Activated T-cell treated with anti-CD3 and anti-CD28 coated beads for 24 hours (primary cell): ENCODE results near the gene MYMX.
A peak's percentile ranks its signal among the peaks of the same experiment; 100 is the strongest.
"Not testable (repeated sequence)": the region's sequence is repeated elsewhere in the genome, so short reads cannot be mapped to it uniquely, and the experiment has no call there.

Experiments used
- DNase-seq: peaks from one replicate; pipeline ENCODE4 v3.0.0-alpha.2; 2020; ENCODE audit warnings: low read depth

The MYMX gene

DNA sequence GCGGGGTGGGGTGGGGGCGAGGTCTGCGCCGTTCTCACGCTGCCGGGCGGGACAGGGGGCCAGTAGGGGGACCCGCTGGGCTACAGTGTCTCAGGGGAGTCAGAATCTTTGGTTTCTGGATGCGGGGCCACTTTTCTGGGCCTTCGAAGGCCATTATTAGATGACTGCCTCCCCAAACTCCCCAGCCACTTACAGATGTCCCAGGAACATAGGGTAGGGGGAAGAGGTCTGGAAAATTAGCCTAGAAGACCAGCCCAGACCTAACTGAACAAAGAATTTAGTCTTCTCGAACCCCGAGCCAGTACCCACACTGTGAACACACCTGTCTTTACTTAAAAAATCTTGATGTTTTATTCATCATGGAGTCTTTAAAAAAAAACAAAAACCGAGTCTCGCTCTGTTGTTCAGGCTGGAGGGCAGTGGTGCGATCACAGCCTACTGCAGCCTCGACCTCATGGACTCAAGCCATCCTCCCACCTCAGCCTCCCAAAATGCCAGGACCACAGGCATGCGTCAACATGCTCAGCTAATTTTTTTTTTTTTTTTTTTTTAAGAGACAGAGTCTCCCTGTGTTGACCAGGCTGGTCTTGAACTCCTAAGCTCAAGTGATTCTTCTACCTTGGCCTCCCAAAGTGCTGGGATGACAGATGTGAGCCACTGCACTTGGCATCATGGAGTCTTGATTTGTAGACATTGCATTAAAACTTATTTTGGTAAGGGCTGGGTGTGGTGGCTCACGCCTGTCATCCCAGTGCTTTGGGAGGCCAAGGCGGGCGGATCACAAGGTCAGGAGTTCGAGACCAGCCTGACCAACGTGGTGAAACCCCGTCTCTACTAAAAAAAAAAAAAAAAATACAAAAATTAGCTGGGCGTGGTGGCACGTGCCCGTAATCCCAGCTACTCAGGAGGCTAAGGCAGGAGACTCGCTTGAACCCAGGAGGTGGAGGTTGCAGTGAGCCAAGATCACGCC, 3.4 kb downstream of the MYMX start:
- DNase-seq, result no peak

DNA sequence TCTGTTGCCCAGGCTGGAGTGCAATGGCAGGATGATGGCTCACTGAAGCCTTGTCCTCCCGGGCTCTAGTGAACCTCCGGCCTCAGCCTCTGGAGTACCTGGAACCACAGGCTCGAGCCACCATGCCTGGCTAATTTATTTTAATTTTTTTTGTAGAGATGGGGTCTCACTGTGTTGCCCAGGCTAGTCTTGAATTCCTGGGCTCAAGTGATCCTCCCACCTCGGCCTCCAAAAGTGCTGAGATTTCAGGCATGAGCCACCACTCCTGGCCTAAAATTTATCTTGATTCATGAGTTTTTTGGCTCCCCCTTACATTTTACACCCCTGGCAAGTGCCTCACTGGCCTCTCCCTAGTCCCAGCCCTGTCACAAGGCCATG, 4.2 kb downstream of the MYMX start:
- no peak for DNase-seq

DNA sequence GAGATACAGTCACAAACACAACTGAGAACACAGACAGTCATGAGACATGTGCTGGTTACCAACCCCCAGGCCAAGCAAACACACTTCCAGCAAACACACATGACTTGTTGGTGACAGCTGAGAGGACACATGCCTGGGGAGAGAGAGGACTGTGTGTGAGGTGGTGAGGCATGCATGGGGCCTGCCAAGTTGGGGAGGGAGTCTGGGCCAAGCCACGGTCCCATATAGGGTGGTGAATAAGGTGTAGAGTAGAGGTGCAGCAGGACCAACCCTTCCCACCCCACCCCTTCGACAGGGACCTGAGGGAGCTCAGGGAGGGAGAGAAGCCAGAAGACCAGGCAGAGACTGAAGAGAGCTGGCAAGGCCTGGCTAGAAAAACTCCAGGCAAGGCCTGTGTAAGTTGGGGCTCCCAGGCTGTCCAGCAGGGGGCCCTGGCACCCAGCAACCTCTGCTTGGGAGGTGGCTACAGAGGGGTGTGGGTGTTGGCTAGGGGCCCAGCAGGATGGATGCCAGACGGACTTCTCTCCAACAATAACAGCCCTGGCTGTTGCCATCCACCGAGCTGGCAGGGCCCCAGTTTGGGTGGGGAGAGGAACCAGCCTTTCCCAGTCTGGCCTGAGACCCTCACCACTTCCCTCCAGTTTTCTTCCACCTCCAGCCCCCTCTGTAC, 4.7 kb downstream of the MYMX start:
- peak; percentile 48 for DNase-seq

DNA sequence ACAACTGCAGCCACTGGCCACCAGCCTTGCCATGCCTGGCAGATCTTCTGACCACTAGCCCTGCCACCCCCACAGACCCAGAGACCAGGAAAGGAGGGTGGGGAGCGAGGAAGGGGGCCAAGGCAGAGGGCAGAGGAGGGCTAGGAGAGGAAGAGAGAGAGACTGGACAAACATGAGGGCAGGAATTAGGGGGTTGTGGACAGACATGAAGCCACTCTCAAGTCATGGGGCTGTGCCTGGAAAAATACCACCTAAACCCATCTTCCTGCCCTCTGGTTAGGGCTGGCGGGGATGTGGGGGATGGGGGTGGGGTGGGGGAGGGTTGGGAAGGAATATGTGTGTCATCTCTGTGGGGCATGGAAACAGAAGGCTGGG, 5.2 kb downstream of the MYMX start:
- no peak for DNase-seq

DNA sequence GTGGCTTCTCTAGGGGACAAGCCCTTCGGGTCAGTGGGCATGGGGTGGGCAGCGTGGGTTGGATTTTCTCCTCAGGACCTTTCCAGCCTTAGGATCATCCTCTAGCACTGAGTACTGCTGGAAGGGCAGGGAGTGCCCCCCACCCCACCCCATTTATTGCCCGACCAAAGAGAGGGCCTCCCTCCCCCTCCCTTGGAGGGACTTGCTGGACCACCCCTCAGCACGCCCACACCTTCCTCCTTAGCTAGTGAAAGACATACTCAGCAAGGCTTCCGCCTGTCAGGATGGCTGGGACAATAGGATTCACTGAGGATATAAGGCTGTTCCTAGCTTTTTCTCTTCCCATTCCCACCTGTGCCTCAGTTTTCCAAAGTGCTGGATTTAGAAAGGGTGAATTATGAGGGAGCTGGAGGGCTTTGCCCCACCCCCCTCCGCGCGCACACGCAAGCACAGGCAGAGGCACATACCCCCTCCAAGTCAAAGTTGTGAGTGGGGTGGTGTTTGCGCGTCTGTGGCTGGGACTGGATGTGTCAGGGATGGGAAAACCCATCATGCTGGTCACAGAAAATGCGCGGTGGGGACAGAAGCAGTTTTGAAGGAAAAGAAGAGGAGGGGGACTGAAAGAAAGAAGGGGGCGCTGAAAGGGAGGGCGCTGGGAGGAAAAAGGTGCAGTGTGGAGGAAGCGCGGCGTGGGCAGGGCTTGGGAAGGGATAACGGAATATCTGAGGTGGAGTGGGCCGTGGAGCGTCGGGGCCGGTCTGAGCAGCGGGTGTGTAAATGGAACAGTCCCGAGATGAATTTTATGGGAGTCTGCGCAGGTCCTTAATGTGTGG, 6.0 kb downstream of the MYMX start:
- no peak for DNase-seq

DNA sequence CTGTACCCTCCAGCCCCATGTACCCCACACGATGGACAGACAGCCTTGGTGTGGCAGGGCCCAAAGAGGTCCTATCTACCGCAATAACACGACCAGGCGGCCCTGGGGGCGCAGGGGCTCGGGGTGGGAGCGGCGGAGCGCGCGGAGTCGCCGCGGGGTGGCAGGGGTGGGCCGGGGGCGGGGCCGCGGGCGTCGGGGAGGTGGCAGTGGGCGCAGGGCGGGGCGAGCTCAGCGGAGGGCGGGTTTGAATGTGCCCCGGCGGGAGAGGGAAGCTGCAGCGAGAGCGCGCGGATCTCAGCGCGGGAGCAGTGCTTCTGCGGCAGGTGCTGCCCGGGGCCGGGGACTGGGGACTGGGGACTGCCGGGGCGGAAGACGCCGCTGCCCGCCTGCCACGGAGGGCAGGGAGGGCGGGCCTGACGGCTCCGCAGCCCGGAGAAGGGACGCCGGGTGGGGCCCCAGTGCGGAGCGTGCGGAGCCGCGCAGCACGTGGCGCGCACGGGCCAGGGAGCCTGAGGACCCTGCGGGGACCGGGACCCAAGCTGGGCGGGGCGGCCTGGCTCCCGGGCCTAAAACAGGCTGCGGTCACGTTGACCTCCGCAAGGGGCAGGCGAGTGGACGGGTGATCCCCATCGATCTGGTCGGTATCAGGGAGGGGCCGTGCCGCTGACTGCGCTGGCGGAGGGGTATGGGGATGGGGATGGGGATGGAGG, 6.7 kb downstream of the MYMX start, which contains the start of gene SLC29A1:
Gene SLC29A1 (plus strand): TSS at position 277 of the 710 bp plus-strand sequence. CDS start 3,719 bp downstream, outside the sequence.
- peak; percentile 80 for DNase-seq

DNA sequence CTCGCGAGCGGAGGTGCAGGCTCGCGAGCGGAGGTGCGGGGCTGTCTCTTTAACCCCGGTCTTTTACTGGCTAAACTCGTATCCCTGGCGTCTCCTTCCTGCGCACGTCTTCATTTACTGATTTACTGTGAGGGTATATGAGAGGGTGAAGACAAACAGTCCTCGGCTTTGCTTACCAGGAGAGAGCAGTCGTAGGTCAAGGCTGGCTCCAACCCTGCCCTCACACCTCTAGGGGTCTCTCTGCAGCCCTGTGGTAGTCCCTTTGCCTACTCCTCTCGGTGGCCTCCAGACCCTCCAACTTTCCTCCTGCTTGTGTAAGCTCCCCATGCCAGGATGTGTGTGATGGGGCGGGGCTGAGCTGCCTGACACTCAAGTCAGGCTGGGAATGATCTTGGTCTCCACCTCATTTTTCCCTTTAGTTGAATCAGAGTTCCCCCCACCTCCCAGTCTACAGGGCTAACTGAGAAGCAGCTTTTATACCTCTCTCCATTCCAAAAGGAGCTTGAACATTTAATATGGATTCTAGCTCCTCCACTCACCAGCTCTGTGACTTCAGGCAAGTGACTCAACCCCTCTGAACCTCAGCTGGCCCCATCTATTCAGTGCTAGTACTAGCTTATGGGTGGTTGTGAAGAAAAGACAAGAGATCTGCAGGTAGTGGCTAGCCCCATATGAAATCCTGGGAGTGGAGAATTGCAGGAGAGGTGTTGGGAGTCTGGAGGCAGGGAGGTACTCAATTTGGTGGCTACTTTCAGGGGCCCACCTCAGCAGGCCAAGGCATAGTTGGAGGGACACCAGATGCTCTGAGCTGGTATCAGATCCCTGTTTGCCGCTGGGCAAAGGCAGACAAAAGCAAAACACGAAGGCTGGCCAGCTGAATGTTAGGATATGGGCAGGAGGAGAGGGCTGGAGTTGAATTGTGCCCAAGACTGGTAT, 7.6 kb downstream of the MYMX start:
- DNase-seq, result no peak

GRCh38 chr6:44224965-44225305, 8.2 kb downstream of the MYMX start:
- no peak for DNase-seq

DNA sequence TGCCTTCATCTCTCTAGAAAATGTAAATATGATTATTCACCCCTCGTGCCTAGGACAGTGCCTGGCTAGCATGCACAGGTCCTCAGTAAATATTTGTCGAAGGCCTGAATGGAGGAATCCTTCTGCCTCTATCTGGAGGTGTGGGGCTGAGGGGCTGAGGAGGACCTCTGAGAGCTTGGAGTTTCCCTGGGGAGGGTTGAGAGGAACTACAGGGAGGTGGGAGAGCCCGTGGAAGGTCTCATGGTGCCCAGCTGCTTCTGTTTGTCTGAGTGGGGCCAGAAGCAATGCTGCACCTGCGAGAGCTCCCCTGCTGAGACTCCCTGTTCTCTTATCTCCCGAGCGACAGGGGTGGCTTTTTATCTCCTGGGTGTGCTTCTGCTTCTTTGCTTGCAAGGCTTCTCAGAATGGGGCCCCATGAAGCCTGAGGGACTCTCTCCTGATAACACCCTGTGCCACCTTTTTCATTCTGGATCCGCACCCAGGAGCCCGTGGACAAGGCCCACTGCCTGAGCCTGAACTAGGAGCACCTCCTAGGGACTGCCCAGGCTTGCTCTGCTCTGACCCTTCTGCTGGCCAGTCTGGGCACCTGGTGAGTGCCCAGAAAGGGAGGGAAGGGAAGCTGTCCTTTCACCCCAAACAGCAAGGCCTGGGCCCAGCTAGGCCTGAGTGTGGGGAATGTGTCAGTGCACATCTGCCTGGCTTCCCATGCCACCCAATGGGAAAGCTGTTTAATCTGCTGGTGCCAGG, 9.0 kb downstream of the MYMX start:
- no peak for DNase-seq

DNA sequence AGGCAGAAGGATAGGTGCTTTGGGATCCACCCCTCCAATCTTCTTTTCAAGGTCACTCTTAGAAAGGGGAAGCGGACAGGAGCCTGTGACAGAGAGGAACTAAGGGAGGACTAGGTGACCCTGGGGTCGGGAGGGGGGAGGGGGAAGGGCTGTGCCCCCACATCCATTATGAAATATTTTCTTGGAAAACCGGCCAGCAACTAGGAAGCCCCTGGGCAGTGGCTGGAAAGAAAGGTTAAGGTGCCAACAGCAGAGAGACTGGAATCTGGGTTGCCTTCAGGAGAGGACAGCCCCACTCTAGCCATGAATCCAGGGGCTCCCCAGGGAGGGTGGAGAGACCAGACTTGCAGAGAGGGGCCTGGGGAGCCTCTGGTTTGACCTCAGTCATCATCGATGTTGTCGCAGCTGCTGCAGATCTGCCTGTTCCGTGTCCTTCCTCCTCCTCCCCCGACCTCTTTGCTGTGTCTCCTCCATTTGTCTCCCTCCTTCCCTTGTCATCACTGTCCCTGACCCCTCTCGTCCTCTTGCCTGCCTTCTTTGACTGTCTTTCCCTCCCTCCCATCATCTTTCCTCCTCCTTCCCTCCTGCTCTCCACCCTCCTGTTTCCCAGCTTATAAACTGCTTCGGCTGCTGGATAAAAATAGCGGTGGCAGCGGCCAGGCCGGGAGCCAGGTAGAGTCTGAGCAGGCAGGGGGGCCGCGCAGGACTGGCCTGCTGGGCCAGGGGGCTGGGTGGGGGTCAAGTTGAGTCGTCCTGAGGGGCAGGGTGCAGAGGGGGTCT, 9.8 kb downstream of the MYMX start:
- no peak for DNase-seq

GRCh38 chr6:44227148-44227793, 10.5 kb downstream of the MYMX start:
- DNase-seq, result no peak

GRCh38 chr6:44228031-44228430, 11.3 kb downstream of the MYMX start:
- no peak for DNase-seq

DNA sequence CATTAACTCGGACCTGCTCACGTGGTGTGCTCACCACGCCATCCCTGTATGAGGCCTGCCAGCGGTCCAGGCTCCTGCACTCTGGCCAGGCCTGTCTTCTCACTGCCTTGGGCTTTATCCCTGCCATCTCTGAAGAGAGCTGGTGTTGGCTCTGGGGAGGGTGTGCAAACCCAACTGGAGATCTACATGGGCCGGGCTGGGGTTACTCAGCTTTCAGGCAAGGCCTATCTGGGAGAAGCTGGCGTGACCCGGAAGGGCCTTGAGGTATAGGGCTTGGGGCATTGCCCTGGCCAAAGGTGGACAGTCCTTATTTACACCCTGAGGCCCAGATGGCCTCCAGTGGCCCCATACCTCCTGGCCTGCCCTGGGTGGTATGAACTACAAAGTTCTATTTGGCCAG, 11.7 kb downstream of the MYMX start:
- DNase-seq, result no peak

DNA sequence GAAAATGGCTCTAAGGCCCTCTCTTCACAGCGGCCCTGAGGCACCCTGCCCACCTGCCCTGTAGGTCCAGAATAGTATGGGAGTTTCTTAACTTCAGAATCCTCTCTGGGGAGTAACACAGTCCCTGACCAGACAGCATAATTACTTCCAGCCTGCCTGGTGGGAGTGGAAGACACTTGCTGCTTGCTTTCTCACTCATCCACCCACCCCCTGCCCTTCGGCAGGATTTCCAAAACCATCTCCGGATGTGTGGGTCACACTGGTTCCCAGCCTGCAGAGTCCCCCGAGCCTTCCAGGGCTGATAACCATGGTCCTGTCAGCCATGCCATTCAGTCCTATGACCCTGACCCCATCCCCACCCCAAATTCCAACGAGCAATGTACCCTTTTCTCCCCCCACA, 12.1 kb downstream of the MYMX start:
- DNase-seq, result no peak

DNA sequence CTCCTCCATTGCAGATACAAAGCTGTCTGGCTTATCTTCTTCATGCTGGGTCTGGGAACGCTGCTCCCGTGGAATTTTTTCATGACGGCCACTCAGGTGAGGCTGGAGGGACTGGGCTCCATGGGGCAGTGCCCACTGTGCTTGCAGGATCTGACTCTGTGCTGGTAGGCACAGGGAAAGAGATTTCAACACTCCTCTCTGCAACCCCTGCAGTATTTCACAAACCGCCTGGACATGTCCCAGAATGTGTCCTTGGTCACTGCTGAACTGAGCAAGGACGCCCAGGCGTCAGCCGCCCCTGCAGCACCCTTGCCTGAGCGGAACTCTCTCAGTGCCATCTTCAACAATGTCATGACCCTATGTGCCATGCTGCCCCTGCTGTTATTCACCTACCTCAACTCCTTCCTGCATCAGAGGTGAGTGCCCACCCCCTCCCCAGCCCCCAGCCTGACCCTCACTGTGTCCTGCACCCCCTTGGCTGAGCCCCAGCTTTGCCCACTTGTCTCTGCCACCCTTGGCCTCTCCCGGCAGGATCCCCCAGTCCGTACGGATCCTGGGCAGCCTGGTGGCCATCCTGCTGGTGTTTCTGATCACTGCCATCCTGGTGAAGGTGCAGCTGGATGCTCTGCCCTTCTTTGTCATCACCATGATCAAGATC, 12.8 kb downstream of the MYMX start:
- DNase-seq, result no peak

- DNase-seq, result no peak
Measured at GRCh38 chr6:44230034-44230675, 13.4 kb downstream of the MYMX start.

DNA sequence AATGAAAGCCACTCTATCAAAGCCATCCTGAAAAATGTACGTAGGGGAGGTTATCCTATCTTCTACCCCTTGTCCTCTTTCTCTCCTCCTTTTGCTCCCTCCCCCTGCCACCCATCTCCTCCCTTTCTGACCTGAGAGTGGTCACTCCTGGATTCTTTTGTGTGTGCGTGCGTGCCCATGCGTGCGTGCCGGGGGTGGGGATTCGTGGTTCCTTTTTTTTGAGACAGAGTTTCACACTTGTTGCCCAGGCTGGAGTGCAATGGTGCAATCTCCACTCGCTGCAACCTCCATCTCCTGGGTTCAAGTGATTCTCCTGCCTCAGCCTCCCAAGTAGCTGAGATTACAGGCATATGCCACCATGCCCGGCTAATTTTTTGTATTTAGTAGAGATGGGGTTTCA, 14.7 kb downstream of the MYMX start:
- not testable (repeated sequence) for DNase-seq
